ENCODE results near the gene FAH. TPM values are rescaled to one million over a fixed set of nuclear protein-coding genes. Genes with fewer than 3 reads are reported as not detected.

Gene FAH
- total RNA-seq, 6 donors from 2014 or later: 14.0 to 46.1 (median 34.5) TPM

- Histone ChIP-seq H3K9me3 (no peaks in the 10 kb centered on the region), H3K27ac (no peak overlapping the region), H3K4me1 (no peaks in the 10 kb centered on the region), H3K4me3 (no peak overlapping the region), H3K27me3 (no peaks in the 10 kb centered on the region), H3K36me3 (peaks cover 0 to 7% (median 0%) of the 10 kb centered on the region in 4 donors)
- DNase-seq (no peak), ATAC-seq (ENCODE audit: low FRiP score in 2 of 2) (no peak)
- 70 to 90% methylated on average over 4 of the region's 4 CpGs for WGBS, 2 donors
- TF ChIP-seq POLR2A (IDR thresholded peaks at IDR 0.05): no peak
- TF ChIP-seq EP300 (IDR thresholded peaks at IDR 0.05): no peak
- no peak for TF ChIP-seq POLR2AphosphoS5 (IDR thresholded peaks at IDR 0.05)
These were observed 11.9 kb upstream of the FAH start for GRCh38 chr15:80140909-80141308.

GRCh38 chr15:80141916-80142598 lies 10.7 kb upstream of the FAH start:
- no peak for DNase-seq
- Histone ChIP-seq H3K36me3 (peaks cover 0 to 4% (median 0%) of the 10 kb centered on the region in 4 donors), H3K27me3 (no peaks in the 10 kb centered on the region), H3K4me3 (no peak overlapping the region), H3K27ac (no peak overlapping the region), H3K9me3 (no peaks in the 10 kb centered on the region), H3K4me1 (no peaks in the 10 kb centered on the region)
- no peak for ATAC-seq (ENCODE audit: low FRiP score in 2 of 2)
- no peak for TF ChIP-seq POLR2A (IDR thresholded peaks at IDR 0.05)
- TF ChIP-seq POLR2AphosphoS5 (IDR thresholded peaks at IDR 0.05): no peak
- no peak for TF ChIP-seq EP300 (IDR thresholded peaks at IDR 0.05)
- no peak for TF ChIP-seq CTCF (IDR thresholded peaks at IDR 0.05)
- 94% methylated on average over 5 of the region's 5 CpGs for WGBS, 2 donors

- TF ChIP-seq CTCF (IDR thresholded peaks at IDR 0.05) (no peak), EP300 (IDR thresholded peaks at IDR 0.05) (no peak), POLR2A (IDR thresholded peaks at IDR 0.05) (no peak), POLR2AphosphoS5 (IDR thresholded peaks at IDR 0.05) (no peak)
- H3K36me3 ChIP-seq: peaks cover 0 to 4% (median 0%) of the 10 kb centered on the region in 4 donors
- no peak overlapping the region for H3K4me3 ChIP-seq
- H3K9me3 ChIP-seq: no peaks in the 10 kb centered on the region
- DNase-seq (no peak), ATAC-seq (ENCODE audit: low FRiP score in 2 of 2) (no peak)
- H3K27me3 ChIP-seq: no peaks in the 10 kb centered on the region
- no peaks in the 10 kb centered on the region for H3K4me1 ChIP-seq
- H3K27ac ChIP-seq: no peak overlapping the region
- WGBS, 2 donors: 93 to 97% methylated on average over 4 to 5 of the region's 5 CpGs
These were observed 10.2 kb upstream of the FAH start for GRCh38 chr15:80142646-80143045.

- DNase-seq: no peak
These were observed 1.7 kb upstream of the FAH start for GRCh38 chr15:80151148-80151547.

GRCh38 chr15:80151576-80151975 lies 1.2 kb upstream of the FAH start:
- TF ChIP-seq CTCF (IDR thresholded peaks at IDR 0.05): no peak
- Histone ChIP-seq H3K36me3 (no peaks in the 10 kb centered on the region), H3K9me3 (no peaks in the 10 kb centered on the region), H3K27me3 (no peaks in the 10 kb centered on the region), H3K27ac (no peak overlapping the region), H3K4me1 (peaks cover 15 to 39% (median 36%) of the 10 kb centered on the region in 4 donors), H3K4me3 (no peak overlapping the region)
- DNase-seq (no peak), ATAC-seq (ENCODE audit: low FRiP score in 2 of 2) (no peak)
- 69 to 71% methylated on average over 3 of the region's 3 CpGs for WGBS, 2 donors

More at GRCh38 chr15:80151148-80151547, 1.7 kb upstream of the FAH start:
- TF ChIP-seq POLR2AphosphoS5 (IDR thresholded peaks at IDR 0.05) (no peak), CTCF (IDR thresholded peaks at IDR 0.05) (no peak), EP300 (IDR thresholded peaks at IDR 0.05) (no peak), POLR2A (IDR thresholded peaks at IDR 0.05) (no peak)
- Histone ChIP-seq H3K4me3 (no peak overlapping the region), H3K27me3 (no peaks in the 10 kb centered on the region), H3K36me3 (no peaks in the 10 kb centered on the region), H3K9me3 (no peaks in the 10 kb centered on the region), H3K27ac (no peak overlapping the region), H3K4me1 (peaks cover 12 to 35% (median 31%) of the 10 kb centered on the region in 4 donors)
- no peak for ATAC-seq (ENCODE audit: low FRiP score in 2 of 2)
- 71 to 73% methylated on average over 6 of the region's 6 CpGs for WGBS, 2 donors
